ENCODE data around the gene CIAO2A.

CIAO2A gene

DNA sequence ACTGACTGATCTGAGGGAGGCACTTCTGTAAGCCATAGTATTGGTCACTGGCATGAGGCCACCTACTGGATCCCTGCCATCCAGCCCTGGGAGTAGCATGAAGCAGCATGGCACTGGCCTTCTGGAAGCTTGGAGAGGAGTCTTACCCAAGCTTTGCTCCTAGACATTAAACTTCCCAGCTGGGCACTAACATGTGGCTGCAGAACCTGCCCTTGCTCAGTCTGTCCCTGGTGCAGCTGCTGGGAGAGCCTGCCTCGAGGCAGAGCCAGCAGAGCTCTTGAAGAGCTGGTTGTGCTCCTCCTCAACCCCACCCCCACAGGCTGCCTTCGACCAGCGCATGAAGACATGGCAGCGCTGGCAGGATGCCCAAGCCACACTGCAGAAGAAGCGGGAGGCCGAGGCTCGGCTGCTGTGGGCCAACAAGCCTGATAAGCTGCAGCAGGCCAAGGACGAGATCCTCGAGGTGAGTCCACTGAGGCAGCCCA, 40.7 kb upstream of the CIAO2A start:
- TF ChIP-seq, protein P1, sequence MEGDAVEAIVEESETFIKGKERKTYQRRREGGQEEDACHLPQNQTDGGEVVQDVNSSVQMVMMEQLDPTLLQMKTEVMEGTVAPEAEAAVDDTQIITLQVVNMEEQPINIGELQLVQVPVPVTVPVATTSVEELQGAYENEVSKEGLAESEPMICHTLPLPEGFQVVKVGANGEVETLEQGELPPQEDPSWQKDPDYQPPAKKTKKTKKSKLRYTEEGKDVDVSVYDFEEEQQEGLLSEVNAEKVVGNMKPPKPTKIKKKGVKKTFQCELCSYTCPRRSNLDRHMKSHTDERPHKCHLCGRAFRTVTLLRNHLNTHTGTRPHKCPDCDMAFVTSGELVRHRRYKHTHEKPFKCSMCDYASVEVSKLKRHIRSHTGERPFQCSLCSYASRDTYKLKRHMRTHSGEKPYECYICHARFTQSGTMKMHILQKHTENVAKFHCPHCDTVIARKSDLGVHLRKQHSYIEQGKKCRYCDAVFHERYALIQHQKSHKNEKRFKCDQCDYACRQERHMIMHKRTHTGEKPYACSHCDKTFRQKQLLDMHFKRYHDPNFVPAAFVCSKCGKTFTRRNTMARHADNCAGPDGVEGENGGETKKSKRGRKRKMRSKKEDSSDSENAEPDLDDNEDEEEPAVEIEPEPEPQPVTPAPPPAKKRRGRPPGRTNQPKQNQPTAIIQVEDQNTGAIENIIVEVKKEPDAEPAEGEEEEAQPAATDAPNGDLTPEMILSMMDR (conservative IDR thresholded peaks at IDR 0.05; ENCODE audit: low read depth, low read length): no peak
- DNase-seq (ENCODE audit: low read depth): no peak
- H3K4me3 ChIP-seq (ENCODE audit: low read length): no peak overlapping the region

DNA sequence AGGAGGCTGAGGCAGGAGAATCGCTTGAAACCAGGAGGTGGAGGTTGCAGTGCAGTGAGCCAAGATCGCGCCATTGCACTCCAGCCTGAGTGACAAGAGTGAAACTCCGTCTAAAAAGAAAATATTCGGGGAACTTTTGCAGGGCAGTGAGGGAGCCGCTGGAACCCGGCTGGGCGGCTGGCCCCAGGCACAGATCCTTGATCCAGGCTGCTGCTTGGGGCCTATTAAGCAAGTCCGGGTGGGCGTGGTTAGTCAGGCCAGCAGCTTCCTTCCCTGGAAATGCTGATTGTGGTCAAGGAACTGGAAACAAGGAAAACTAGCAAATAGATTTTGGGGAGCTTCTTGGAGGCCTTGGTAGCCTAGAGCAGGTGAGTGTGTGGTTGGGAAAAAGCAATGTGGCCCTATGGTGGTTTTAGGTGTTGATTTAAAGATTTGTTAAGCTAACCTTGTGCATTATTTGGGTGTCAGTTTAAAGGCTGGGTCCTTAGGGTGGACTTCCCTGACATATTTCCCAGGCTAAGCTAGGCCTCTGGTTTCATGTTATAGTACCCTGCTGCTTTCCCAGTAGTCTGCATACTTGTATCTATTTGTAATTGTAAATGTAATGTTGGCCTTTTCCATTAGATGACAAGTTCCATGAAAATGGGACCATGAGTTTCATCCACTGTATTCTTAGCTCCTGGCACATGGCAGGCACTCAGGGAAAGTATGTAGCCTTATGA, 40.1 kb upstream of the CIAO2A start:
- H3K4me3 ChIP-seq (ENCODE audit: low read length): no peak overlapping the region
- TF ChIP-seq, protein P1 (conservative IDR thresholded peaks at IDR 0.05; ENCODE audit: low read depth, low read length): no peak
- no peak for DNase-seq (ENCODE audit: low read depth)

GRCh38 chr15:64132217-64132616, 38.6 kb upstream of the CIAO2A start:
- no peak for DNase-seq (ENCODE audit: low read depth)
- no peak overlapping the region for H3K4me3 ChIP-seq (ENCODE audit: low read length)
- TF ChIP-seq, protein P1 (conservative IDR thresholded peaks at IDR 0.05; ENCODE audit: low read depth, low read length): no peak

DNA sequence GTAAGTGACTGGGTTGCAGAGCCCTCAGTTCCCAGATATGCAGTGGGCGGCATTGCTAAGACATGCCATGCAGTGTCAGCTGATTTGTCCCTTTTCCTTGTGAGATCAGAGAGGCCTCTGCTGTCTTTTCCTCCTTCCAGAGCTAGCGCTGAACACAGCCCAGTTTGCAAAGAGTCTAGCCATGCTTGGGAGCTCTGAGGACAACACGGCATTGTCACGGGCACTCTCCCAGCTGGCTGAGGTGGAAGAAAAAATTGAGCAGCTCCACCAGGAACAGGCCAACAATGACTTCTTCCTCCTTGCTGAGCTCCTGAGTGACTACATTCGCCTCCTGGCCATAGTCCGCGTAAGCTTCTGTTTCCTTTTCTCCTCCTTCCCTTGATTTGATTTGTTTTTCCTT, 37.9 kb upstream of the CIAO2A start:
- TF ChIP-seq, protein P1 (conservative IDR thresholded peaks at IDR 0.05; ENCODE audit: low read depth, low read length): no peak
- no peak for DNase-seq (ENCODE audit: low read depth)
- no peak overlapping the region for H3K4me3 ChIP-seq (ENCODE audit: low read length)

DNA sequence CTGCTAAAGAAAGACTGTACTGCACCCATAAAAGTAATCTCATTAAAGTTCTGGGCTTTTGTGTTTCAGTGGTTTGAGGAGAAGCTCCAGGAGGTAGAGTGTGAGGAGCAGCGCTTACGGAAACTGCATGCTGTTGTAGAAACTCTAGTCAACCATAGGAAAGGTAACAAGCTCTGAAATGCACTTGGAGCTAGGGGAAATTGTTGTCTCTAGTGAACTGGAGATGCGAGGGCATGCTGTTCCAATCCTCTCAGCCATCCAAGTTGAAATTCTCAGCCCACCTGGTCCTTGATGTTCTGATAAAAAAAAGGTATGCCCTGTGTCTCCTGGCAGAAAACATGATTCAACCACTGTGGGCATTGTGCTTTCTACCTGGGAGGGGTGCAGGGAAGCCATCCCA, 36.5 kb upstream of the CIAO2A start:
- DNase-seq (ENCODE audit: low read depth): no peak
- TF ChIP-seq, protein P1 (conservative IDR thresholded peaks at IDR 0.05; ENCODE audit: low read depth, low read length): no peak
- H3K4me3 ChIP-seq (ENCODE audit: low read length): no peak overlapping the region

DNA sequence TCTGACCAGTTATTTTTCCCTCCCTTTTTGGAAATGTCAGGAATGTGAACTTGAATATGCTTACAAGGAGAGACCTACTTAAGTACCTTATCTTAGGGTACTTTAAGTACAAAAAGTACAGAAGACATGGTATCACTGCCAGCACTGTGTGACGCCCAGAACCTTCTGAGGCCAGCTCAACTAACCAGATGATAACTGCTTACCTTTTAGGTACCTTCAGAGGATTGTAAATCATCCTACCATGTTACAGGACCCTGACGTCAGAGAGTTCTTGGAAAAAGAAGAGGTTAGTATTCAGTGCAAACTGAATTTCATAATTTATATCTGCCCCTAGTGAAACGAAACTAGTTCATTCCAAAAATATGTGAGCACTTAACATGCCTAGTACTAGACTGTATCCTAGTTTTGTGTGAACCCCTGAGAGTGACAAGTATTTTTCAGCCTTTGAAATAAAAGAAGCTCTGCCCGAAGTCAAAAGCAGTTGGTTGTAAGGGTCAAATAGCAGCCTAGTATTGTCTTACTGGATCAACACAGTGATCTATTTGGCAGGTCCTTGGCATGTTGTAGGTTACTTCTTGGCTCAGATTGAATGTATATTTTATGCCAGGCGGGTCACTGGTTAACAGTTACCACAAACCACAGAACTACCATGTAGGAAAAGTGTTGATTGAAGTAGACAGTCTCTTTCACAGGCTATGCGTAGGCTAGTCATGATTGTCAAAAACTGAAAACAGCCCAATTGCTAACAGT, 34.1 kb upstream of the CIAO2A start:
- no peak for DNase-seq (ENCODE audit: low read depth)
- TF ChIP-seq, protein P1 (conservative IDR thresholded peaks at IDR 0.05; ENCODE audit: low read depth, low read length): no peak
- no peak overlapping the region for H3K4me3 ChIP-seq (ENCODE audit: low read length)

All from retinal pigment epithelial cell (primary cell).